WERI-Rb-1 (cell line): ENCODE measurements around the gene H1-8.

Experiments
- DNase-seq: peaks from one replicate; pipeline ENCODE4 v3.0.0-alpha.2; 2020
- H3K27ac ChIP-seq: fragments of 250-450 bp; sonication (Bioruptor Pico); 2 replicates; pipeline ENCODE4 v1.5.1; 2020; ENCODE audit warnings: mild to moderate bottlenecking, moderate library complexity
- H3K27me3 ChIP-seq: fragments of 250-450 bp; sonication (Bioruptor Pico); 2 replicates; pipeline ENCODE4 v1.5.1; 2021; ENCODE audit warnings: mild to moderate bottlenecking, low read depth, moderate library complexity; ENCODE audit not compliant: insufficient read depth, severe bottlenecking
- H3K36me3 ChIP-seq: fragments of 250-450 bp; sonication (Bioruptor Pico); 2 replicates; pipeline ENCODE4 v1.5.1; 2020; ENCODE audit warnings: mild to moderate bottlenecking, moderate library complexity
- H3K4me3 ChIP-seq: 2 replicates; pipeline ENCODE4 v1.5.1; 2011; ENCODE audit warnings: low read depth, mild to moderate bottlenecking, control low read depth, low read length
- H3K9me3 ChIP-seq: fragments of 250-450 bp; sonication (Bioruptor Pico); 2 replicates; pipeline ENCODE4 v1.5.1; 2021; ENCODE audit warnings: mild to moderate bottlenecking, moderate library complexity; ENCODE audit not compliant: severe bottlenecking
- TF ChIP-seq, protein P1 (sequence below): IDR thresholded peaks from 2 replicates; pipeline ENCODE4 v1.5.1; 2011; ENCODE audit warnings: low read depth, mild to moderate bottlenecking, control low read depth, inconsistent platforms, low read length

Gene H1-8

DNA sequence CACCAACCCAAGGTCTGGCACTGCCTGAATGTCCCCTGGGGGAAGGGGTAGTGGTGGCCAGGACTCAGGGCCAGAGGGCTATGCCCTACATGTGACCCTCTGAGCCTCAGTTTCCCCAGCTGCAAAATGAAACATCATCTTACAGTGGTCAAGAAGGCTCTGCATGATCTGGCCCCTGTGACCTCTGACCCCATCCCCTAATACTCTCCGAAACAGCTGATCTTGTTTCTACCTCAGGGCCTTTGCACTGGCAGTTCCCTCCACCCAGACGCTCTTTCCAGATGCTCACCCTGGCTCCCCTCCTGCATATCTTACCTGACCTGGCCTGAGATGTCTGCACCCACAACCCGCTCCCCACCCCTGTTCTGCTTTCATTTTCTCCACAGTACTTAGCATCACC lies 41.7 kb downstream of the H1-8 start:
- Histone ChIP-seq H3K27me3 (no peaks in the 10 kb centered on the region), H3K9me3 (no peaks in the 10 kb centered on the region), H3K36me3 (peaks cover 4% of the 10 kb centered on the region; the same call in 1 of the 2 replicates), H3K4me3 (no peak overlapping the region), H3K27ac (no peak overlapping the region)
- DNase-seq, result no peak
- TF ChIP-seq, protein P1, sequence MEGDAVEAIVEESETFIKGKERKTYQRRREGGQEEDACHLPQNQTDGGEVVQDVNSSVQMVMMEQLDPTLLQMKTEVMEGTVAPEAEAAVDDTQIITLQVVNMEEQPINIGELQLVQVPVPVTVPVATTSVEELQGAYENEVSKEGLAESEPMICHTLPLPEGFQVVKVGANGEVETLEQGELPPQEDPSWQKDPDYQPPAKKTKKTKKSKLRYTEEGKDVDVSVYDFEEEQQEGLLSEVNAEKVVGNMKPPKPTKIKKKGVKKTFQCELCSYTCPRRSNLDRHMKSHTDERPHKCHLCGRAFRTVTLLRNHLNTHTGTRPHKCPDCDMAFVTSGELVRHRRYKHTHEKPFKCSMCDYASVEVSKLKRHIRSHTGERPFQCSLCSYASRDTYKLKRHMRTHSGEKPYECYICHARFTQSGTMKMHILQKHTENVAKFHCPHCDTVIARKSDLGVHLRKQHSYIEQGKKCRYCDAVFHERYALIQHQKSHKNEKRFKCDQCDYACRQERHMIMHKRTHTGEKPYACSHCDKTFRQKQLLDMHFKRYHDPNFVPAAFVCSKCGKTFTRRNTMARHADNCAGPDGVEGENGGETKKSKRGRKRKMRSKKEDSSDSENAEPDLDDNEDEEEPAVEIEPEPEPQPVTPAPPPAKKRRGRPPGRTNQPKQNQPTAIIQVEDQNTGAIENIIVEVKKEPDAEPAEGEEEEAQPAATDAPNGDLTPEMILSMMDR, result no peak

DNA sequence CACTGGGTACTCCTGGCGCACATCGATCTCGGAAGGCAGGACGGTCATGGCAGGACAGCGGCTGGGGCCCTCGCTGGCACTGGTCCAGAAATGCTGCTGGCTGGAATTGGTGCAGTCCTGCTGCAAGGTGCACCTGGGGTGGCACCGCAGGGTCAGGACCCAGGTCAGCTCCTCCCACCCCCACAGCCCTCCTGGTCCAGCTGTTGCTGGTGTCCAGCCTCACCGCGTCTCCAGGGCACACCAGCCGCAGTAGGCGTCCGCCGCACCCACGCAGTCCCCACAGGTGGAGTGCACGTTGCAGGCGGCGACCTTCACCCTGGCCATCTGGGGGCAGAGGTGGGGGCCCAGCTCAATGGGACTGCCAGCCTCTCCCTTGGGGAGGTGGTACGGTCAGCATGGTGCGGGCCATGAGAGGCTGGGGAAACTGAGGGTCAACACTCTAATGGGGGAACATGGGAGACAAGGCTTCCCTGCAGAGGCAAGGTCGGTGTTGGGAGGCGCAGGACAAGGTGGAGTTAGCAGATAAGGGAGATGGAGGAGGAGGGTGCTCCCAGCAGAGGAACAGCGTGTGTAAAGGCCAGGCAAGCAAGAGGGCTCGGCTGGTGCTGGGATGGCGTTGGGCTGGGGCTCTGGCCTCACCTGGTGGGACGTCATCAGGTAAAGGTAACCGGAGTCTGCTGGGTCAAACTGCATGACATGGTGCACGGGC lies 43.1 kb downstream of the H1-8 start:
- TF ChIP-seq, protein P1, result no peak
- Histone ChIP-seq H3K27ac (no peak overlapping the region), H3K36me3 (peaks cover 4% of the 10 kb centered on the region; the same call in 1 of the 2 replicates)

DNA sequence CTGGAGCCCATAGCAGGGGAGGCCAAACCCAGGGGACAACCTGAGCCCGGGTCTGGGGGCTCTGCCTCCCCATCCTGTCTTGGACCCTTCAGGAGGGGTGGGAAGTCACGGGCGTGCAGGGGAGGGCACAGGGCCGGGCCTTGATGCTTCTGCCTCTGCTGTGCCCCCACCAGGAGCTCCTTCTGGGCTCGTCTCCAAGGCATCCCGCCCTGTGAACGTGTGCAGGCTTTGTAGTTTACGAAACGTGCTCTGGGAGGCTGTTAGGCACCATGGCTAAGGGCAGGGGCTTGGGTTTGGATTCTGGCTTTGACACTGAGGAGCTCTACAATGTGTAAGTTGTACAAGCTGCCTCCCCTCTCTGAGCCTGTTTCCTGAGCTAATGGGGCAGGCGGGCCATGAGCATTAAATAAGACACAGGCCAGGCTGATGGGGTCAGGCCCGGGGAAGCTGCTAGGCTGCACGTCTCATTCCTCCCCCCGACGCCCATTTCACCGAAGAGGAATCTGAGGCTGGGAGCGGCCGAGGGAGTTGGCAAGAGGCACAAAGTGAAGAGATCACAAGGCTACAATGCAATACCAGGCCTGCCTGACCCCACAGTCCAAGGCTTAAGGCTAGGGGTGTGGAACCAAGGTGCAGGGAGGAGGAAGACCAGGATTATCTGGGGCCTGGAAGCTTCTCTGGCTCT lies 43.9 kb downstream of the H1-8 start:
- Histone ChIP-seq H3K27ac (no peak overlapping the region), H3K4me3 (no peak overlapping the region), H3K36me3 (peaks cover 4% of the 10 kb centered on the region; the same call in 1 of the 2 replicates), H3K9me3 (no peaks in the 10 kb centered on the region), H3K27me3 (no peaks in the 10 kb centered on the region)
- no peak for DNase-seq
- TF ChIP-seq, protein P1, result no peak

More for the DNA sequence above, 43.1 kb downstream of the H1-8 start:
- Histone ChIP-seq H3K9me3 (no peaks in the 10 kb centered on the region), H3K27me3 (no peaks in the 10 kb centered on the region), H3K4me3 (no peak overlapping the region)
- DNase-seq, result no peak

DNA sequence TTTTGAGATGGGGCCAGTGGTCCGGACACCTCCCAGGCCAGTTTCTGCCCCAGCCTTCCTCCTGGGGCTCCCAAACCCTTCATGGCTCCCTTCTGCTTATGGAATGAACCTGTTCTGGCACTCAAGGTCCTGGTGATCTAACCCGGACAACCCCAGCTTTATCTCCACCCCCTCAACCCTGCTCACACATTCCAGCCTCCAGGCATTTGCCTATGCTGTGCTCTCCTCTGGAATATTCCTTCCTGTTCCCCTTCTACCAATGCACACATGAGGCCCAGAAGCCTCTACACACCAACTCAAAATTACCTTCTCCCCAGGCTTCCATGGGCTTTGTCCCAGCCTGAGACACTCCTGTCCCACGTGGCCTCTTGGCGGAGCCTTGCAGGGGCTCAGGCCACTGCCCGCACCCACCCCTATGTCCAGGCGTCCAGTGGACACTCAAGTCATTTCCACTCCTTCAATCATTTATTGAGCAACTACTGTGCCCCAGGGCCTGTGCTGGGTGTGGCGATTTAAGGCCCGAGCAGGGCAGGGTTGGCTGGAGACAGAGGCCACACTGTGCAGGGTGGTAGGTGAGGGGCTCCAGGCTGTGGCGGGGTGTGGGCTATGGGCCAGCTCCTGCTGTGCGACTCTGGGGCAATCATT lies 44.7 kb downstream of the H1-8 start:
- H3K36me3 ChIP-seq, result peaks cover 4% of the 10 kb centered on the region; the same call in 1 of the 2 replicates

DNA sequence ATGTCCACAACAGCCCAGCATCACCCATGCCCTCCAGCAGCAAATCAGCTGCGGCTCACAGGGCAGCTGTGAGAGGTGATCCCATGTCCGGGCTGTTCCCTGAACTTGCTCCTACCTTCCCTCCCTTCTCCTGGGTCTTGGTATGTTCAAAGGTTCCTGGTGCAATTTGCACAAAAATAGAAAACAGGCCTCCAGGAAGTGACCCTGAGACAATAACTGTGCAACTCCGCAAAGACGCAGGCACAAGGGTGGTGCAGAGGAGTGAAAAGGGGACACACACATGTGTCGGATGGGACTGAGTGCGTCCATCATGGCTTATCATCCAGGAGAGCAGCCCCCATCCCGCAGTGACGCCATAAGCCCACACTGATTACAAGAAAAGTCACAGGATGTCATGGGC lies 47.2 kb downstream of the H1-8 start:
- no peak for DNase-seq
- Histone ChIP-seq H3K27me3 (no peaks in the 10 kb centered on the region), H3K27ac (no peak overlapping the region), H3K9me3 (no peaks in the 10 kb centered on the region), H3K4me3 (no peak overlapping the region), H3K36me3 (peaks cover 4% of the 10 kb centered on the region; the same call in 1 of the 2 replicates)
- TF ChIP-seq, protein P1, result no peak

More for the DNA sequence above, 44.7 kb downstream of the H1-8 start:
- no peaks in the 10 kb centered on the region for H3K9me3 ChIP-seq
- H3K27ac ChIP-seq, result no peak overlapping the region
- DNase-seq, result no peak
- H3K4me3 ChIP-seq, result no peak overlapping the region
- TF ChIP-seq, protein P1, result no peak
- H3K27me3 ChIP-seq, result no peaks in the 10 kb centered on the region
